Measurements from ENCODE around the gene KASH5. TPM values are rescaled to one million over a fixed set of nuclear protein-coding genes. Genes with fewer than 3 reads are reported as not detected.

The KASH5 gene
- total and polyA plus RNA-seq, 2 experiments from 2014 or later: 0.44 TPM; not detected in 1

DNA sequence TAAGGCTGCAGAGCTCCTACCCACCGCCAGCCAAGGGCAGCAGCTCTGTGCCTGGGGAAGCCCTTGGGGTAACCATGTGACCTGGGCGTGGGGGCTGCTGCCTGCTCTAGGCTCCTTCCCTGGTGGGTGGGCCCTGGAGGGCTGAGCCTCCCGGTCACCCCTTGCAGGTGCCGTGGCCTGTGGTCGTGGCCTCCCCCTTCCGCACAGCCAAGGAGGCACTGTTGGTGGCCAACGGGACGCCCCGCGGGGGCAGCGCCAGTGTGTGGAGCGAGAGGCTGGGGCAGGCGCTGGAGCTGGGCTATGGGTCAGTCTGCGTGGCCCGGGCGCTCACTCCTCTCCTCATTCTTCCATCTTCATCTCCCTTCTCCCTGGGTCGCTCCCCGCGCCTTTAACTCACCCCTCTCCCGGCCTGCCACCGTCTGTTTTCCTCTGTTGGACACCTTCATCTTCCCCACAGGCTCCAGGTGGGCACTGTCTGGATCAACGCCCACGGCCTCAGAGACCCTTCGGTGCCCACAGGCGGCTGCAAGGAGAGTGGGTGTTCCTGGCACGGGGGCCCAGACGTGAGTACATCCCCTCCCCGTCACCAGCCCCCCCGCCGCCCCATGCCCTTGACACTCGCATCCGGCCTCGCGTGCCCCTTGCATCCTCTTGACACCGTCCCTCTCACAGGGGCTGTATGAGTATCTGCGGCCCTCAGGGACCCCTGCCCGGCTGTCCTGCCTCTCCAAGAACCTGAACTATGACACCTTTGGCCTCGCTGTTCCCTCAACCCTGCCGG is 76.1 kb downstream of the KASH5 start (continued):
- TF ChIP-seq STAT1 (IDR thresholded peaks at IDR 0.05; ENCODE audit: unreplicated experiment): no peak
- TF ChIP-seq, protein P1, sequence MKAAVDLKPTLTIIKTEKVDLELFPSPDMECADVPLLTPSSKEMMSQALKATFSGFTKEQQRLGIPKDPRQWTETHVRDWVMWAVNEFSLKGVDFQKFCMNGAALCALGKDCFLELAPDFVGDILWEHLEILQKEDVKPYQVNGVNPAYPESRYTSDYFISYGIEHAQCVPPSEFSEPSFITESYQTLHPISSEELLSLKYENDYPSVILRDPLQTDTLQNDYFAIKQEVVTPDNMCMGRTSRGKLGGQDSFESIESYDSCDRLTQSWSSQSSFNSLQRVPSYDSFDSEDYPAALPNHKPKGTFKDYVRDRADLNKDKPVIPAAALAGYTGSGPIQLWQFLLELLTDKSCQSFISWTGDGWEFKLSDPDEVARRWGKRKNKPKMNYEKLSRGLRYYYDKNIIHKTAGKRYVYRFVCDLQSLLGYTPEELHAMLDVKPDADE (IDR thresholded peaks at IDR 0.05): no peak
- no peak for TF ChIP-seq NANOG (IDR thresholded peaks at IDR 0.05; ENCODE audit: borderline replicate concordance)
- TF ChIP-seq JUNB (IDR thresholded peaks at IDR 0.05; ENCODE audit: unreplicated experiment): no peak
- no peak for TF ChIP-seq POLR2AphosphoS5 (IDR thresholded peaks at IDR 0.05; ENCODE audit: low read depth)

DNA sequence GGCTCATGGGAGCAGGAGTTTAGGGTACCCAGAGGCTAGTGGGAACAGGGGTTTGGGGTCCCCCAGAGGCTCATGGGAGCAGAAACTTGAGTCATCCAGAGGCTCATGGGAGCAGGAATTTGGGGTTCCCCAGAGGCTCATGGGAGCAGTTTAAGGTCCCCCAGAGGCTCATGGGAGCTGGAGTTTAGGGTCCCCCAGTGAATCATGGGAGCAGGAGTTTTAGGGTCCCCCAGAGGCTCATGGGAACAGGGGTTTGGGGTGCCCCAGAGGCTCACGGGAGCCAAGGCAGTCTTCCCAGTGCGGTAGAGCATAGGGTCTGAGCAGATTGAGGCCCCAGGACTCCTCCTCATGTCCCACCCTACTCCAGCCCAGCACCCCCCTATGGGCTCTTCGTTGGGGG is 77.3 kb downstream of the KASH5 start:
- H3K27me3 ChIP-seq (ENCODE audit: insufficient read depth): no peaks in the 10 kb centered on the region
- H3K9me3 Mint-ChIP-seq: no peaks in the 10 kb centered on the region
- no peaks in the 10 kb centered on the region for H3K79me2 ChIP-seq (replicated peaks; ENCODE audit: insufficient read depth)
- no peak overlapping the region for H2AFZ ChIP-seq
- peaks cover 27% of the 10 kb centered on the region for H3K36me3 Mint-ChIP-seq (ENCODE audit: low read depth)
- peaks cover 6% of the 10 kb centered on the region for H3K4me1 Mint-ChIP-seq
- TF ChIP-seq, protein P2, sequence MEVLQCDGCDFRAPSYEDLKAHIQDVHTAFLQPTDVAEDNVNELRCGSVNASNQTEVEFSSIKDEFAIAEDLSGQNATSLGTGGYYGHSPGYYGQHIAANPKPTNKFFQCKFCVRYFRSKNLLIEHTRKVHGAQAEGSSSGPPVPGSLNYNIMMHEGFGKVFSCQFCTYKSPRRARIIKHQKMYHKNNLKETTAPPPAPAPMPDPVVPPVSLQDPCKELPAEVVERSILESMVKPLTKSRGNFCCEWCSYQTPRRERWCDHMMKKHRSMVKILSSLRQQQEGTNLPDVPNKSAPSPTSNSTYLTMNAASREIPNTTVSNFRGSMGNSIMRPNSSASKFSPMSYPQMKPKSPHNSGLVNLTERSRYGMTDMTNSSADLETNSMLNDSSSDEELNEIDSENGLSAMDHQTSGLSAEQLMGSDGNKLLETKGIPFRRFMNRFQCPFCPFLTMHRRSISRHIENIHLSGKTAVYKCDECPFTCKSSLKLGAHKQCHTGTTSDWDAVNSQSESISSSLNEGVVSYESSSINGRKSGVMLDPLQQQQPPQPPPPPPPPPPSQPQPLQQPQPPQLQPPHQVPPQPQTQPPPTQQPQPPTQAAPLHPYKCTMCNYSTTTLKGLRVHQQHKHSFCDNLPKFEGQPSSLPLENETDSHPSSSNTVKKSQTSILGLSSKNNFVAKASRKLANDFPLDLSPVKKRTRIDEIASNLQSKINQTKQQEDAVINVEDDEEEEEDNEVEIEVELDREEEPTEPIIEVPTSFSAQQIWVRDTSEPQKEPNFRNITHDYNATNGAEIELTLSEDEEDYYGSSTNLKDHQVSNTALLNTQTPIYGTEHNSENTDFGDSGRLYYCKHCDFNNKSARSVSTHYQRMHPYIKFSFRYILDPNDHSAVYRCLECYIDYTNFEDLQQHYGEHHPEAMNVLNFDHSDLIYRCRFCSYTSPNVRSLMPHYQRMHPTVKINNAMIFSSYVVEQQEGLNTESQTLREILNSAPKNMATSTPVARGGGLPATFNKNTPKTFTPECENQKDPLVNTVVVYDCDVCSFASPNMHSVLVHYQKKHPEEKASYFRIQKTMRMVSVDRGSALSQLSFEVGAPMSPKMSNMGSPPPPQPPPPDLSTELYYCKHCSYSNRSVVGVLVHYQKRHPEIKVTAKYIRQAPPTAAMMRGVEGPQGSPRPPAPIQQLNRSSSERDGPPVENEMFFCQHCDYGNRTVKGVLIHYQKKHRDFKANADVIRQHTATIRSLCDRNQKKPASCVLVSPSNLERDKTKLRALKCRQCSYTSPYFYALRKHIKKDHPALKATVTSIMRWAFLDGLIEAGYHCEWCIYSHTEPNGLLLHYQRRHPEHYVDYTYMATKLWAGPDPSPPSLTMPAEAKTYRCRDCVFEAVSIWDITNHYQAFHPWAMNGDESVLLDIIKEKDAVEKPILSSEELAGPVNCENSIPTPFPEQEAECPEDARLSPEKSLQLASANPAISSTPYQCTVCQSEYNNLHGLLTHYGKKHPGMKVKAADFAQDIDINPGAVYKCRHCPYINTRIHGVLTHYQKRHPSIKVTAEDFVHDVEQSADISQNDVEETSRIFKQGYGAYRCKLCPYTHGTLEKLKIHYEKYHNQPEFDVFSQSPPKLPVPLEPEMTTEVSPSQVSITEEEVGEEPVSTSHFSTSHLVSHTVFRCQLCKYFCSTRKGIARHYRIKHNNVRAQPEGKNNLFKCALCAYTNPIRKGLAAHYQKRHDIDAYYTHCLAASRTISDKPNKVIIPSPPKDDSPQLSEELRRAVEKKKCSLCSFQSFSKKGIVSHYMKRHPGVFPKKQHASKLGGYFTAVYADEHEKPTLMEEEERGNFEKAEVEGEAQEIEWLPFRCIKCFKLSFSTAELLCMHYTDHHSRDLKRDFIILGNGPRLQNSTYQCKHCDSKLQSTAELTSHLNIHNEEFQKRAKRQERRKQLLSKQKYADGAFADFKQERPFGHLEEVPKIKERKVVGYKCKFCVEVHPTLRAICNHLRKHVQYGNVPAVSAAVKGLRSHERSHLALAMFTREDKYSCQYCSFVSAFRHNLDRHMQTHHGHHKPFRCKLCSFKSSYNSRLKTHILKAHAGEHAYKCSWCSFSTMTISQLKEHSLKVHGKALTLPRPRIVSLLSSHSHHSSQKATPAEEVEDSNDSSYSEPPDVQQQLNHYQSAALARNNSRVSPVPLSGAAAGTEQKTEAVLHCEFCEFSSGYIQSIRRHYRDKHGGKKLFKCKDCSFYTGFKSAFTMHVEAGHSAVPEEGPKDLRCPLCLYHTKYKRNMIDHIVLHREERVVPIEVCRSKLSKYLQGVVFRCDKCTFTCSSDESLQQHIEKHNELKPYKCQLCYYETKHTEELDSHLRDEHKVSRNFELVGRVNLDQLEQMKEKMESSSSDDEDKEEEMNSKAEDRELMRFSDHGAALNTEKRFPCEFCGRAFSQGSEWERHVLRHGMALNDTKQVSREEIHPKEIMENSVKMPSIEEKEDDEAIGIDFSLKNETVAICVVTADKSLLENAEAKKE (CRISPR knock-in tag; IDR thresholded peaks at IDR 0.05): no peak
- no peak for TF ChIP-seq CREB1 (CRISPR knock-in tag; IDR thresholded peaks at IDR 0.05; ENCODE audit: low read depth)
- H3K27me3 Mint-ChIP-seq (ENCODE audit: insufficient read depth, low read depth, poor library complexity): peaks cover 12% of the 10 kb centered on the region
- H3K4me2 ChIP-seq: no peak overlapping the region
- peaks cover 9% of the 10 kb centered on the region; the same call in 1 of the 2 replicates for H3K4me1 ChIP-seq (ENCODE audit: insufficient read depth)
- ATAC-seq: no peak
- DNase-seq (ENCODE audit: low spot score): no peak
- no peaks in the 10 kb centered on the region for H3K9me2 ChIP-seq (ENCODE audit: insufficient read depth)
- 0 out of 2 replicates have a peak, but pooled peaks cover 8% of the 10 kb centered on the region for H3F3A ChIP-seq (replicated peaks; ENCODE audit: low read depth)
- no peaks in the 10 kb centered on the region for H3K36me3 ChIP-seq (ENCODE audit: insufficient read depth)
- H4K20me1 ChIP-seq (replicated peaks; ENCODE audit: insufficient read depth): no peaks in the 10 kb centered on the region; the same call in 1 of the 2 replicates
- no peak overlapping the region for H3K4me3 ChIP-seq
- no peak overlapping the region for H3K27ac Mint-ChIP-seq
- no peak overlapping the region for H3K27ac ChIP-seq (ENCODE audit: low read depth)
- no peak overlapping the region for H3K4me3 Mint-ChIP-seq

Other genes starting within 250 kb of the KASH5 start
- gene HRC, start 232.9 kb upstream of the KASH5 start, total RNA-seq (2014; rRNA removed; shearing (Covaris generic)): 1.4 and 1.9 TPM in 2 replicates
- gene HRC, start 232.9 kb upstream of the KASH5 start, polyA plus RNA-seq (2016; fragmentation: Nextera tagmentation; extraction: Ambion mirVana): 2.0 and 2.5 TPM in 2 replicates
- gene TRPM4, start 230.5 kb upstream of the KASH5 start, total RNA-seq (2014; rRNA removed; shearing (Covaris generic)): 11.6 and 16.5 TPM in 2 replicates
- gene TRPM4, start 230.5 kb upstream of the KASH5 start, polyA plus RNA-seq (2016; fragmentation: Nextera tagmentation; extraction: Ambion mirVana): 25.7 and 30.4 TPM in 2 replicates
- 0.31 and 1.6 TPM in 2 replicates for gene SLC6A16, start 63.1 kb upstream of the KASH5 start, total RNA-seq (2014; rRNA removed; shearing (Covaris generic))
- 1.4 and 1.8 TPM in 2 replicates for gene SLC6A16, start 63.1 kb upstream of the KASH5 start, polyA plus RNA-seq (2016; fragmentation: Nextera tagmentation; extraction: Ambion mirVana)
- gene CD37, start 52.8 kb upstream of the KASH5 start, total RNA-seq (2014; rRNA removed; shearing (Covaris generic)): not detected in 2 replicates
- 106 and 114 TPM in 2 replicates for gene CD37, start 52.8 kb upstream of the KASH5 start, polyA plus RNA-seq (2016; fragmentation: Nextera tagmentation; extraction: Ambion mirVana)
- 74.4 and 82.5 TPM in 2 replicates for gene TEAD2, start 25.8 kb upstream of the KASH5 start, total RNA-seq (2014; rRNA removed; shearing (Covaris generic))
- gene TEAD2, start 25.8 kb upstream of the KASH5 start, polyA plus RNA-seq (2016; fragmentation: Nextera tagmentation; extraction: Ambion mirVana): 30.3 and 34.3 TPM in 2 replicates
- gene DKKL1, start 24.4 kb upstream of the KASH5 start, total RNA-seq (2014; rRNA removed; shearing (Covaris generic)): 0.76 TPM in 1 of 2 replicates, not detected in the other
- 2.9 and 3.6 TPM in 2 replicates for gene DKKL1, start 24.4 kb upstream of the KASH5 start, polyA plus RNA-seq (2016; fragmentation: Nextera tagmentation; extraction: Ambion mirVana)
- gene PTH2, start 35.2 kb downstream of the KASH5 start, total RNA-seq (2014; rRNA removed; shearing (Covaris generic)): not detected in 2 replicates
- gene PTH2, start 35.2 kb downstream of the KASH5 start, polyA plus RNA-seq (2016; fragmentation: Nextera tagmentation; extraction: Ambion mirVana): 1.3 and 1.6 TPM in 2 replicates
- not detected in 2 replicates for gene GFY, start 37.1 kb downstream of the KASH5 start, total RNA-seq (2014; rRNA removed; shearing (Covaris generic))
- gene GFY, start 37.1 kb downstream of the KASH5 start, polyA plus RNA-seq (2016; fragmentation: Nextera tagmentation; extraction: Ambion mirVana): 1.2 and 1.7 TPM in 2 replicates
- gene SLC17A7, start 53.3 kb downstream of the KASH5 start, total RNA-seq (2014; rRNA removed; shearing (Covaris generic)): 0.90 and 1.6 TPM in 2 replicates
- gene SLC17A7, start 53.3 kb downstream of the KASH5 start, polyA plus RNA-seq (2016; fragmentation: Nextera tagmentation; extraction: Ambion mirVana): 1.5 TPM in 2 replicates
- 147 and 164 TPM in 2 replicates for gene PIH1D1, start 63.6 kb downstream of the KASH5 start, total RNA-seq (2014; rRNA removed; shearing (Covaris generic))
- 93.6 and 103 TPM in 2 replicates for gene PIH1D1, start 63.6 kb downstream of the KASH5 start, polyA plus RNA-seq (2016; fragmentation: Nextera tagmentation; extraction: Ambion mirVana)
- gene ALDH16A1, start 65.0 kb downstream of the KASH5 start, total RNA-seq (2014; rRNA removed; shearing (Covaris generic)): 57.3 and 62.3 TPM in 2 replicates
- 16.8 and 20.0 TPM in 2 replicates for gene ALDH16A1, start 65.0 kb downstream of the KASH5 start, polyA plus RNA-seq (2016; fragmentation: Nextera tagmentation; extraction: Ambion mirVana)
- 0.49 TPM in 1 of 2 replicates, not detected in the other for gene FLT3LG, start 86.0 kb downstream of the KASH5 start, total RNA-seq (2014; rRNA removed; shearing (Covaris generic))
- 1.8 and 3.3 TPM in 2 replicates for gene FLT3LG, start 86.0 kb downstream of the KASH5 start, polyA plus RNA-seq (2016; fragmentation: Nextera tagmentation; extraction: Ambion mirVana)
- 2,007 and 2,412 TPM in 2 replicates for gene RPL13A, start 99.4 kb downstream of the KASH5 start, total RNA-seq (2014; rRNA removed; shearing (Covaris generic))
- 2,105 and 2,261 TPM in 2 replicates for gene RPL13A, start 99.4 kb downstream of the KASH5 start, polyA plus RNA-seq (2016; fragmentation: Nextera tagmentation; extraction: Ambion mirVana)
- gene RPS11, start 108.2 kb downstream of the KASH5 start, total RNA-seq (2014; rRNA removed; shearing (Covaris generic)): 4,006 and 4,643 TPM in 2 replicates
- 2,646 and 2,793 TPM in 2 replicates for gene RPS11, start 108.2 kb downstream of the KASH5 start, polyA plus RNA-seq (2016; fragmentation: Nextera tagmentation; extraction: Ambion mirVana)
- 23.5 and 41.7 TPM in 2 replicates for gene FCGRT, start 124.4 kb downstream of the KASH5 start, total RNA-seq (2014; rRNA removed; shearing (Covaris generic))
- 62.3 and 66.8 TPM in 2 replicates for gene FCGRT, start 124.4 kb downstream of the KASH5 start, polyA plus RNA-seq (2016; fragmentation: Nextera tagmentation; extraction: Ambion mirVana)
- 44.0 and 54.8 TPM in 2 replicates for gene RCN3, start 139.8 kb downstream of the KASH5 start, total RNA-seq (2014; rRNA removed; shearing (Covaris generic))
- 40.2 and 45.8 TPM in 2 replicates for gene RCN3, start 139.8 kb downstream of the KASH5 start, polyA plus RNA-seq (2016; fragmentation: Nextera tagmentation; extraction: Ambion mirVana)
- 88.5 and 89.8 TPM in 2 replicates for gene NOSIP, start 192.3 kb downstream of the KASH5 start, total RNA-seq (2014; rRNA removed; shearing (Covaris generic))
- 141 and 143 TPM in 2 replicates for gene NOSIP, start 192.3 kb downstream of the KASH5 start, polyA plus RNA-seq (2016; fragmentation: Nextera tagmentation; extraction: Ambion mirVana)
- 3.8 and 10.5 TPM in 2 replicates for gene PRRG2, start 193.1 kb downstream of the KASH5 start, total RNA-seq (2014; rRNA removed; shearing (Covaris generic))
- 2.0 and 2.3 TPM in 2 replicates for gene PRRG2, start 193.1 kb downstream of the KASH5 start, polyA plus RNA-seq (2016; fragmentation: Nextera tagmentation; extraction: Ambion mirVana)
- gene PRR12, start 202.9 kb downstream of the KASH5 start, total RNA-seq (2014; rRNA removed; shearing (Covaris generic)): 32.1 and 41.6 TPM in 2 replicates
- 8.6 and 10.3 TPM in 2 replicates for gene PRR12, start 202.9 kb downstream of the KASH5 start, polyA plus RNA-seq (2016; fragmentation: Nextera tagmentation; extraction: Ambion mirVana)

All from GM23338 (cell line).